ENCODE data around the gene RPS6KB1.

- TF ChIP-seq, protein P1, sequence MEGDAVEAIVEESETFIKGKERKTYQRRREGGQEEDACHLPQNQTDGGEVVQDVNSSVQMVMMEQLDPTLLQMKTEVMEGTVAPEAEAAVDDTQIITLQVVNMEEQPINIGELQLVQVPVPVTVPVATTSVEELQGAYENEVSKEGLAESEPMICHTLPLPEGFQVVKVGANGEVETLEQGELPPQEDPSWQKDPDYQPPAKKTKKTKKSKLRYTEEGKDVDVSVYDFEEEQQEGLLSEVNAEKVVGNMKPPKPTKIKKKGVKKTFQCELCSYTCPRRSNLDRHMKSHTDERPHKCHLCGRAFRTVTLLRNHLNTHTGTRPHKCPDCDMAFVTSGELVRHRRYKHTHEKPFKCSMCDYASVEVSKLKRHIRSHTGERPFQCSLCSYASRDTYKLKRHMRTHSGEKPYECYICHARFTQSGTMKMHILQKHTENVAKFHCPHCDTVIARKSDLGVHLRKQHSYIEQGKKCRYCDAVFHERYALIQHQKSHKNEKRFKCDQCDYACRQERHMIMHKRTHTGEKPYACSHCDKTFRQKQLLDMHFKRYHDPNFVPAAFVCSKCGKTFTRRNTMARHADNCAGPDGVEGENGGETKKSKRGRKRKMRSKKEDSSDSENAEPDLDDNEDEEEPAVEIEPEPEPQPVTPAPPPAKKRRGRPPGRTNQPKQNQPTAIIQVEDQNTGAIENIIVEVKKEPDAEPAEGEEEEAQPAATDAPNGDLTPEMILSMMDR (IDR thresholded peaks at IDR 0.05; ENCODE audit: low read depth, low read length, poor library complexity, severe bottlenecking), result peak; percentile 51
- TF ChIP-seq EZH2phosphoT487 (IDR thresholded peaks at IDR 0.05; ENCODE audit: borderline replicate concordance, low read length), result no peak
Observed at GRCh38 chr17:59859444-59860025, 33.4 kb upstream of the RPS6KB1 start.

Measured in DOHH2 (cell line).